ENCODE data around the gene CWH43. TPM values are rescaled to one million over a fixed set of nuclear protein-coding genes. Genes with fewer than 3 reads are reported as not detected.
A peak's percentile ranks its signal among the peaks of the same experiment; 100 is the strongest.
"Not testable (repeated sequence)": the region's sequence is repeated elsewhere in the genome, so short reads cannot be mapped to it uniquely, and the experiment has no call there.

Gene CWH43
- total RNA-seq, 3 donors from 2014 or later, result 18.3 to 39.8 (median 28.0) TPM

DNA sequence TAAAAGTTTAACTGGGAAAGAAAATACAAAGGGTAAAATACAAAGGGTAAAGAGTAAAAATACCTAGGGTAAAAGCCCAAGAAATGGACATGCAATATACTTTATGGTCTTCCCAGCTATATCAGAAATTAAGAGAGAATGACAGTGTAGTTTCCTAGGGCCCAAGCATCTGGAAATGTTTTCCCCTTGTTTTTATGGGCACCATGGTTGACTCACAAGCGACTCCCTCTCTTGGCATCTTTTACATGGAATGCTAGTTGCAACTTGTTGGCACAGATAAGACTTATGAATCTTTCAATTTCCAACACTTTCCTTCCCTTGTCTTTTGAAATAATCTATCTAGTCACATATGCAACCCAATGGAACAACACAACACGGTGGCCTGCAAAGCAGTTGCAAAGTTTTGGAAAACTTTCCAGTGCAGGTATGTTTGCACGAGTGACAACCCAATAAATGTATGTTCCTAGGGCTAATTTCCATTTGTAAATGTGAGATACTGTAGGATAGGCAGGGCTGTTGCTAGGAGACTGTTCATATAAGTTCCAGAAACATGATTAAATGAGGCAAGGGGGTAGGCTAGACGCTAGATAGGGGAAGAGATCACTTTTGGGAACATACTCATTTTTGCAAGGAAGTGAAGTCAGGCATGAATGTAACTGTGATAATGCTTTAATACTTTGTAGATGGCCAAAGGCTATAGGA is 36.4 kb upstream of the CWH43 start:
- ATAC-seq, result peak; percentile 64

GRCh38 chr4:48954314-48954713 is 31.8 kb upstream of the CWH43 start:
- ATAC-seq, result peak; percentile 45
- Histone ChIP-seq H3K36me3 (ENCODE audit: low read depth) (no peaks in the 10 kb centered on the region), H3K4me3 (no peak overlapping the region), H3K4me1 (ENCODE audit: low read depth) (no peaks in the 10 kb centered on the region), H3K9me3 (no peaks in the 10 kb centered on the region)
- intact Hi-C loops (cut with DNase I, micrococcal nuclease), result no loop called here
- TF ChIP-seq, protein P1, sequence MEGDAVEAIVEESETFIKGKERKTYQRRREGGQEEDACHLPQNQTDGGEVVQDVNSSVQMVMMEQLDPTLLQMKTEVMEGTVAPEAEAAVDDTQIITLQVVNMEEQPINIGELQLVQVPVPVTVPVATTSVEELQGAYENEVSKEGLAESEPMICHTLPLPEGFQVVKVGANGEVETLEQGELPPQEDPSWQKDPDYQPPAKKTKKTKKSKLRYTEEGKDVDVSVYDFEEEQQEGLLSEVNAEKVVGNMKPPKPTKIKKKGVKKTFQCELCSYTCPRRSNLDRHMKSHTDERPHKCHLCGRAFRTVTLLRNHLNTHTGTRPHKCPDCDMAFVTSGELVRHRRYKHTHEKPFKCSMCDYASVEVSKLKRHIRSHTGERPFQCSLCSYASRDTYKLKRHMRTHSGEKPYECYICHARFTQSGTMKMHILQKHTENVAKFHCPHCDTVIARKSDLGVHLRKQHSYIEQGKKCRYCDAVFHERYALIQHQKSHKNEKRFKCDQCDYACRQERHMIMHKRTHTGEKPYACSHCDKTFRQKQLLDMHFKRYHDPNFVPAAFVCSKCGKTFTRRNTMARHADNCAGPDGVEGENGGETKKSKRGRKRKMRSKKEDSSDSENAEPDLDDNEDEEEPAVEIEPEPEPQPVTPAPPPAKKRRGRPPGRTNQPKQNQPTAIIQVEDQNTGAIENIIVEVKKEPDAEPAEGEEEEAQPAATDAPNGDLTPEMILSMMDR (IDR thresholded peaks at IDR 0.05), result no peak
- DNase-seq, result no peak

More for the DNA sequence above, 36.4 kb upstream of the CWH43 start:
- H3K9me3 ChIP-seq, result no peaks in the 10 kb centered on the region
- TF ChIP-seq, protein P1 (IDR thresholded peaks at IDR 0.05), result no peak
- intact Hi-C loops (cut with DNase I, micrococcal nuclease), result no loop called here
- DNase-seq, result no peak
- no peaks in the 10 kb centered on the region for H3K36me3 ChIP-seq (ENCODE audit: low read depth)
- H3K4me1 ChIP-seq (ENCODE audit: low read depth), result no peaks in the 10 kb centered on the region
- no peak overlapping the region for H3K4me3 ChIP-seq

- H3K36me3 ChIP-seq (ENCODE audit: low read depth); intact Hi-C loops (cut with DNase I, micrococcal nuclease); H3K4me1 ChIP-seq (ENCODE audit: low read depth); ATAC-seq; H3K9me3 ChIP-seq; H3K4me3 ChIP-seq; DNase-seq: not testable (repeated sequence)
Observed at GRCh38 chr4:48957366-48957765, 28.7 kb upstream of the CWH43 start.

DNA sequence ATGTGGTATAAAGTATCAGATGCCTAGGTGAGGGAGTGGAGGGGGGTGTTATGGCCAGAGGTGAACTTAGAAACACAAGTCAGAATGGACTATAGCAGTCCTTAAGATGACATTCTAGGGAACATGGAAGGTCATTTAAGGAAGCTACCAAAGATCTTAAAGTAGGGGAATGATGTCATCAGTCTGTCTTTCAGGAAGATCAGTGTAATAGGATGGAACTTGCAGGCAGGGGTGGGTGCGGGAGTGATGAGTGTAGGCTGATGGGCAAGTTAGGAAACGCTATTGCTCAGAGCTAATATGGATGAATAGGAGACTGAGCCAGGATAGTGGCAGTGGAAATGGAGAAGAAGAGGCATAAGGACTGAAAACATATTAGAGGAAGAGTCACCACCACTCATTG is 27.5 kb upstream of the CWH43 start:
- Histone ChIP-seq H3K4me3 (no peak overlapping the region), H3K4me1 (ENCODE audit: low read depth) (no peaks in the 10 kb centered on the region), H3K36me3 (ENCODE audit: low read depth) (no peaks in the 10 kb centered on the region), H3K9me3 (no peaks in the 10 kb centered on the region)
- DNase-seq (no peak), ATAC-seq (no peak)
- TF ChIP-seq, protein P1 (IDR thresholded peaks at IDR 0.05), result no peak
- intact Hi-C loops (cut with DNase I, micrococcal nuclease), result no loop called here

- no peak for DNase-seq
- intact Hi-C loops (cut with DNase I, micrococcal nuclease), result loop anchor here in 1 of 2 donors (5.0 kb wide), 1 partner anchor 384 kb away; no protein-coding TSS in a partner anchor
- TF ChIP-seq, protein P1 (IDR thresholded peaks at IDR 0.05), result no peak
- no peak overlapping the region for H3K4me3 ChIP-seq
- H3K9me3 ChIP-seq, result no peaks in the 10 kb centered on the region
- no peaks in the 10 kb centered on the region for H3K4me1 ChIP-seq (ENCODE audit: low read depth)
- no peaks in the 10 kb centered on the region for H3K36me3 ChIP-seq (ENCODE audit: low read depth)
- ATAC-seq, result no peak
Observed at GRCh38 chr4:48960988-48961635, 25.0 kb upstream of the CWH43 start.

DNA sequence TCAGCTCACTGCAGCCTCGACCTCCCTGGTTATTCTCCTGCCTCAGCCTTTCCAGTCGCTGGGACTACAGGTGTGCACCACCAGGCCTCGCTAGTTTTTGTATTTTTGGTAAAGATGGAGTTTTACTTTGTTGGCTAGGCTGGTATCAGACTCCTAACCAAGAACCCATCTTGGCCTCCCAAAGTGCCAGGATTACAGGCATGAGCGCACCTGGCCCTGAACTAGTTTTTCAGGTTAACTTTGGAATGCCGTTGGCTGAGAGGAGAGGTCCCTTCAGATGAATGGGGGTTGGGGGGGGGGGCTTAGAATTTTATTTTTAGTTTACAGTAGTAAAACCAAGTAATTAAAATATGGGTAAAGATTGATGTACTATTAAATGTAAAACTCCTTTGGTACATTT is 23.4 kb upstream of the CWH43 start:
- no peak for ATAC-seq
- Histone ChIP-seq H3K36me3 (ENCODE audit: low read depth) (no peaks in the 10 kb centered on the region), H3K4me1 (ENCODE audit: low read depth) (no peaks in the 10 kb centered on the region), H3K4me3 (no peak overlapping the region), H3K9me3 (no peaks in the 10 kb centered on the region)
- intact Hi-C loops (cut with DNase I, micrococcal nuclease), result loop anchor here in 1 of 2 donors (5.0 kb wide), 1 partner anchor 385 kb away; no protein-coding TSS in a partner anchor
- DNase-seq, result no peak
- TF ChIP-seq, protein P1 (IDR thresholded peaks at IDR 0.05), result no peak

All from mucosa of descending colon (tissue), 3 donors.